Mesendoderm (in vitro differentiated cells): ENCODE data around the gene MAML3.

Source experiments
- DNase-seq: peaks from one replicate; pipeline ENCODE4 v3.0.0; 2013
- H2AK5ac ChIP-seq: 2 replicates; pipeline ENCODE4 v1.6.1; 2013; ENCODE audit warnings: low read length, inconsistent platforms
- H2BK120ac ChIP-seq: 2 replicates; pipeline ENCODE4 v1.6.1; 2013; ENCODE audit warnings: low read depth, mild to moderate bottlenecking, low read length, moderate library complexity, mixed read lengths
- H2BK15ac ChIP-seq: replicated peaks from 2 replicates; pipeline ENCODE4 v1.6.1; 2013; ENCODE audit warnings: low read depth, mild to moderate bottlenecking, moderate library complexity
- H2BK5ac ChIP-seq: 2 replicates; pipeline ENCODE4 v1.6.1; 2013; ENCODE audit warnings: low read length, inconsistent platforms
- H3K18ac ChIP-seq: 2 replicates; pipeline ENCODE4 v1.6.1; 2013; ENCODE audit warnings: mild to moderate bottlenecking, low read length, mixed read lengths
- H3K23ac ChIP-seq: one replicate; pipeline ENCODE4 v1.6.1; 2013; ENCODE audit warnings: low read length
- H3K27ac ChIP-seq: 2 replicates; pipeline ENCODE4 v1.5.1; 2013; ENCODE audit warnings: low read depth, mild to moderate bottlenecking, inconsistent platforms, low read length, moderate library complexity
- H3K27me3 ChIP-seq: 2 replicates; pipeline ENCODE4 v1.6.1; 2013; ENCODE audit warnings: low read length, control low read depth, mild to moderate bottlenecking, inconsistent platforms; ENCODE audit not compliant: insufficient read depth, poor library complexity
- H3K36me3 ChIP-seq: 2 replicates; pipeline ENCODE4 v1.6.1; 2013; ENCODE audit warnings: low read length, inconsistent platforms; ENCODE audit not compliant: control insufficient read depth, insufficient read depth
- H3K4ac ChIP-seq: one replicate; pipeline ENCODE4 v1.6.1; 2013; ENCODE audit warnings: low read depth, mild to moderate bottlenecking, low read length, moderate library complexity
- H3K4me1 ChIP-seq: 2 replicates; pipeline ENCODE4 v1.6.1; 2013; ENCODE audit warnings: low read depth, low read length, inconsistent platforms; ENCODE audit not compliant: control insufficient read depth
- H3K4me2 ChIP-seq: 2 replicates; pipeline ENCODE4 v1.6.1; 2013; ENCODE audit warnings: low read length
- H3K4me3 ChIP-seq: 2 replicates; pipeline ENCODE4 v1.5.1; 2013; ENCODE audit warnings: mild to moderate bottlenecking, low read length
- H3K56ac ChIP-seq: one replicate; pipeline ENCODE4 v1.6.1; 2013; ENCODE audit warnings: low read length
- H3K79me1 ChIP-seq: 2 replicates; pipeline ENCODE4 v1.6.1; 2013; ENCODE audit warnings: low read length, inconsistent platforms
- H3K79me2 ChIP-seq: 2 replicates; pipeline ENCODE4 v1.6.1; 2013; ENCODE audit warnings: mild to moderate bottlenecking, low read length; ENCODE audit not compliant: control insufficient read depth, insufficient read depth
- H3K9ac ChIP-seq: 2 replicates; pipeline ENCODE4 v1.6.1; 2013; ENCODE audit warnings: low read length, inconsistent platforms
- H4K5ac ChIP-seq: one replicate; pipeline ENCODE4 v1.6.1; 2013; ENCODE audit warnings: low read length
- H4K8ac ChIP-seq: one replicate; pipeline ENCODE4 v1.6.1; 2013; ENCODE audit warnings: low read depth, mild to moderate bottlenecking, control low read depth, low read length, moderate library complexity
- WGBS: extraction: QIAGEN DNeasy Blood & Tissue Kit; methylation state at CpG from one replicate; pipeline ENCODE4 v1.1.7; 2013; ENCODE audit warnings: low lambda C conversion rate, missing lambda C conversion rate; ENCODE audit not compliant: insufficient coverage; ENCODE audit errors: extremely low coverage; 5-methylcytosine and 5-hydroxymethylcytosine counted together

Gene MAML3

DNA sequence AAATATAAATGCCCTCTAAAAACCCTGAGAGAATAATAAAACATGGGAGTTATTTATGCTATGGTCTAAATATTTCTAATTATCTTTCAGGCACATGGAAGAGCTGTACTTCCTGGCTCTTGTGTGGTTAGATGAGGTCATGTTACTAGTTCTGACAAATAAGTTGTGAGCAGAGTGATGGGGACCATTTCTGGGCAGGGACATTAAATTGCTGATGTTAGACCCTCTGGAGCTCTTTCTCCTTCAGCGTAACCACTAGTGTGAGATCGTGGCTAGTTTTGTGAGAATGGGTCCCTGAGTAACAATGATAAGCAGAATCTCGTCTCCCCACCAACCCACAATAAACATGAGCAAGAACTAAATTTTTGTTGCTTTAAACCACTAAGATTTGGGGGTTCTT, 108.0 kb downstream of the MAML3 start:
- no peak overlapping the region for H3K56ac ChIP-seq
- no peak overlapping the region for H3K4me3 ChIP-seq
- no peak overlapping the region for H2BK5ac ChIP-seq
- H2BK15ac ChIP-seq: no peak overlapping the region
- no peak overlapping the region for H4K5ac ChIP-seq
- H3K79me2 ChIP-seq: no peaks in the 10 kb centered on the region
- peaks cover 30% of the 10 kb centered on the region for H3K4me1 ChIP-seq
- H3K79me1 ChIP-seq: peaks cover 3% of the 10 kb centered on the region
- H3K23ac ChIP-seq: no peak overlapping the region
- no peak overlapping the region for H3K9ac ChIP-seq
- no peak overlapping the region for H4K8ac ChIP-seq
- H3K27me3 ChIP-seq: no peaks in the 10 kb centered on the region
- peak overlapping the region; percentile 60 for H3K18ac ChIP-seq
- H2AK5ac ChIP-seq: no peak overlapping the region
- no peak overlapping the region for H3K27ac ChIP-seq
- H3K36me3 ChIP-seq: no peaks in the 10 kb centered on the region
- H2BK120ac ChIP-seq: no peak overlapping the region
- no CpG with 5 or more reads among the region's 3 CpGs for WGBS
- DNase-seq: no peak
- H3K4me2 ChIP-seq: no peak overlapping the region
- H3K4ac ChIP-seq: no peak overlapping the region

DNA sequence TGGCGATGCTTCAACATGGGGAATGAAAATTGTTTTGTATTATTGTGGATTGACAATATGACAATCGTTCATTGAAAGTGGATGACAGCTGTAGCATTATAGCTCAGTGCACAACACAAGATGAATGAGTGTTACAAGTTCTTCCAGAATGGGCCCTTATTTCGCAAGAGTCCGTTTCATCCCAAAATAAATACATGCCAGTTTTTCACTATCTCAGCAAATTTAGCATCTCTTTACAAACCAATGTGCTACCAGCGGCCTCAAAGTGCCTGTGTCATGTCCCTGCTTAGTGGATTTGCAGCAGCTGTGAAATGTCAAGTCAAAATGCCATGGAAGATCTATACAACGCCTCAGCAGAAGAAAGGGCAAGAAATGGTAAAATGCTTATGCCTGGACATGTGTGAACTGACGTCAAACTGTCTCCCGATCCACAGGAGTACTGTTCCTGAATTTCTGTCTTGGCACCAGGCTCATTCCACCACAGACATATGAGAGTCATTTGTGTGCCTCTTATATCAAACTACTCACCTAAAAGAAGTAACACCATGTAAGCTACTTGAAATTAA, 109.6 kb downstream of the MAML3 start:
- Histone ChIP-seq H2BK120ac (no peak overlapping the region), H4K5ac (no peak overlapping the region), H2BK15ac (no peak overlapping the region), H3K4me3 (no peak overlapping the region), H2BK5ac (no peak overlapping the region), H3K9ac (no peak overlapping the region), H3K79me2 (no peaks in the 10 kb centered on the region), H3K23ac (no peak overlapping the region), H2AK5ac (no peak overlapping the region), H3K27me3 (no peaks in the 10 kb centered on the region), H3K36me3 (no peaks in the 10 kb centered on the region), H4K8ac (no peak overlapping the region), H3K18ac (no peak overlapping the region), H3K27ac (no peak overlapping the region), H3K4me1 (peaks cover 26% of the 10 kb centered on the region), H3K4ac (no peak overlapping the region), H3K56ac (no peak overlapping the region), H3K79me1 (peaks cover 4% of the 10 kb centered on the region), H3K4me2 (no peak overlapping the region)
- DNase-seq: no peak
- WGBS: no CpG with 5 or more reads among the region's 8 CpGs

DNA sequence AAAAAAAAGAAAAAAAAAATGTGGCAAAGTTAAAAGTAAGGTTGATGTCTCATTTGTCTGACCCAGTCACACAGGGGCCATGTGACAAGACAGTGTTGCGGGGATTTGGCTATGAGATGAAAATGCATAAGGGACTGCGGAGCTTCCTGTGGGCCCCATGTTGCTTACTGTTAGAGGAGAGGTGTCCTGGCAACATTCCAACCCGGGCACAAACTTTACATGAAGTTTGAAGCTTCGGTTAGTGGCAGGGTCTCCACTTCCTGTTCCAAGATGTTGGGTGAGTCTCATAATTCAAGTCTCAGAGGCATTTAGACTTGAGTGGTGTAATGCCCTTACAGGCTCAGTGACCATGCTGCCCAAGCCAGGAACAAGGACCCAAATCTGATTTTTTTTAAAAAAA, 111.3 kb downstream of the MAML3 start:
- H4K8ac ChIP-seq: no peak overlapping the region

DNA sequence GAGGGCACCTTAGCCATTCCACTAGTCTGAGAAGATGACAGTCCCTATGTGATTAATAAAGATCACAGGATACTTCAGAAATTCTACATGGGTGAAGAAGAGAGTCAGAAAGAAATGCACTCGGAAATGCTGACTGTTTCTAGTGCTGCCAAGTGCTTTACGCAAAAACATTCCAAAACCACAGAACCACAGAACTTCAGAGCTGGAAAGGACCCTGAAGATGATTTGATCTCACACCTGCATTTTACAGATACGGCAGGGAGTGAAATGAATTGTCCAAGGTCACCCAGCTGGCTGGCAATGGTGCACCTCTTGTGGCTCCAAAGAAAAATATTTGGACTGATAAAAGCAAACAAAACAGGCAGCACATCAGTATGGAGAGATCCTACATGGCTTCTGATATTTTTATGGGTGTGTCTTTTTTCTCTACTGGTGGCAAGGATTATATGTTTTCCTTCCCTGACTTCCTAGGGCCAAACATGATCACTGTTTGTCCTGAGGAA, 115.9 kb downstream of the MAML3 start:
- no CpG with 5 or more reads among the region's 3 CpGs for WGBS
- Histone ChIP-seq H2BK15ac (no peak overlapping the region), H3K79me1 (peaks cover 4% of the 10 kb centered on the region), H3K23ac (no peak overlapping the region), H3K56ac (no peak overlapping the region), H3K27me3 (no peaks in the 10 kb centered on the region), H2AK5ac (no peak overlapping the region), H3K18ac (no peak overlapping the region), H4K5ac (no peak overlapping the region), H4K8ac (no peak overlapping the region), H3K36me3 (no peaks in the 10 kb centered on the region), H2BK5ac (no peak overlapping the region), H3K4ac (no peak overlapping the region), H3K9ac (no peak overlapping the region), H3K4me3 (no peak overlapping the region), H2BK120ac (no peak overlapping the region), H3K4me1 (no peaks in the 10 kb centered on the region), H3K79me2 (no peaks in the 10 kb centered on the region), H3K4me2 (no peak overlapping the region), H3K27ac (no peak overlapping the region)
- DNase-seq: no peak

More for the DNA sequence above, 111.3 kb downstream of the MAML3 start:
- Histone ChIP-seq H2AK5ac (no peak overlapping the region), H3K79me1 (peaks cover 7% of the 10 kb centered on the region), H3K9ac (no peak overlapping the region), H4K5ac (no peak overlapping the region), H3K4me2 (no peak overlapping the region), H3K36me3 (no peaks in the 10 kb centered on the region), H3K4ac (no peak overlapping the region), H3K18ac (no peak overlapping the region), H3K79me2 (no peaks in the 10 kb centered on the region), H3K27ac (no peak overlapping the region), H2BK15ac (no peak overlapping the region), H2BK120ac (no peak overlapping the region), H3K56ac (no peak overlapping the region), H3K27me3 (no peaks in the 10 kb centered on the region), H3K4me1 (peaks cover 13% of the 10 kb centered on the region), H3K4me3 (no peak overlapping the region), H2BK5ac (no peak overlapping the region), H3K23ac (no peak overlapping the region)
- WGBS: no CpG with 5 or more reads among the region's 4 CpGs
- no peak for DNase-seq

DNA sequence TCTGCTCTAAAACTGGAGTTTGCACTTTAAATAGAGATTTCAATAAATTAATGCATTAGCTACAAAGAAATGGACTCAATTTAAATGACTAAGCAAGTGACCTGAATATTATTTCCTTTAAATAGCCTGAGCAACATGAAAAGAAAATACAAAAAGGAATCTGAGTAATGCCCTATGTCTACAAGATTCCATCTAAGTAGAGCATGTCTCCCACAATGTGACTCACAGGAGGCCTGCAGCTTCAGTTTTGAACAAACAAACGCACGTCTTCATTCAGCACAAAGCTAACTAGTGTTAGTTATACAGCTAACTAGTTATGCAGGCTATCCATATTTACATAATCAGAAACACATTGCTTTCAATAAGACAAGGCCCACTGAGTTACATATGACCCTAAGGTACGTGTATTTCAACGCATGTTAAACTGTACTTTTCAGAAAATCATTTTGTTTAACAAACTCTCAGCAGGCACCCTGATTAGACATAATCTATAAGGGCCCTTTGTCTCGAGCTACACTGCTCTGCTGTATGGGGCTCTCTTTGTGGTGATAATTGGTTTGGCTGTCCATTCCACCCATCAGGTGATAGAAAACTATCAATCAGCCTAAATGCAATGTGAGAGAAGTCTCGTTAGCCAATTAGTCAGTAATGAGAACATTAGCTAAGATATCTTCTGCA, 116.5 kb downstream of the MAML3 start:
- no peaks in the 10 kb centered on the region for H3K27me3 ChIP-seq
- no peak overlapping the region for H3K23ac ChIP-seq
- no peak overlapping the region for H2BK5ac ChIP-seq
- H3K27ac ChIP-seq: no peak overlapping the region
- no peak overlapping the region for H2BK120ac ChIP-seq
- peaks cover 4% of the 10 kb centered on the region for H3K79me1 ChIP-seq
- H3K4me1 ChIP-seq: no peaks in the 10 kb centered on the region
- no peak overlapping the region for H2AK5ac ChIP-seq
- WGBS: no CpG with 5 or more reads among the region's 6 CpGs
- no peak overlapping the region for H3K4me2 ChIP-seq
- no peaks in the 10 kb centered on the region for H3K36me3 ChIP-seq
- no peak overlapping the region for H3K18ac ChIP-seq
- no peak overlapping the region for H2BK15ac ChIP-seq
- H4K5ac ChIP-seq: no peak overlapping the region
- no peaks in the 10 kb centered on the region for H3K79me2 ChIP-seq
- DNase-seq: no peak
- no peak overlapping the region for H3K4me3 ChIP-seq
- no peak overlapping the region for H3K56ac ChIP-seq
- no peak overlapping the region for H4K8ac ChIP-seq
- no peak overlapping the region for H3K4ac ChIP-seq
- H3K9ac ChIP-seq: no peak overlapping the region
